Measurements from ENCODE around the gene SH3D19.

The SH3D19 gene, protein sequence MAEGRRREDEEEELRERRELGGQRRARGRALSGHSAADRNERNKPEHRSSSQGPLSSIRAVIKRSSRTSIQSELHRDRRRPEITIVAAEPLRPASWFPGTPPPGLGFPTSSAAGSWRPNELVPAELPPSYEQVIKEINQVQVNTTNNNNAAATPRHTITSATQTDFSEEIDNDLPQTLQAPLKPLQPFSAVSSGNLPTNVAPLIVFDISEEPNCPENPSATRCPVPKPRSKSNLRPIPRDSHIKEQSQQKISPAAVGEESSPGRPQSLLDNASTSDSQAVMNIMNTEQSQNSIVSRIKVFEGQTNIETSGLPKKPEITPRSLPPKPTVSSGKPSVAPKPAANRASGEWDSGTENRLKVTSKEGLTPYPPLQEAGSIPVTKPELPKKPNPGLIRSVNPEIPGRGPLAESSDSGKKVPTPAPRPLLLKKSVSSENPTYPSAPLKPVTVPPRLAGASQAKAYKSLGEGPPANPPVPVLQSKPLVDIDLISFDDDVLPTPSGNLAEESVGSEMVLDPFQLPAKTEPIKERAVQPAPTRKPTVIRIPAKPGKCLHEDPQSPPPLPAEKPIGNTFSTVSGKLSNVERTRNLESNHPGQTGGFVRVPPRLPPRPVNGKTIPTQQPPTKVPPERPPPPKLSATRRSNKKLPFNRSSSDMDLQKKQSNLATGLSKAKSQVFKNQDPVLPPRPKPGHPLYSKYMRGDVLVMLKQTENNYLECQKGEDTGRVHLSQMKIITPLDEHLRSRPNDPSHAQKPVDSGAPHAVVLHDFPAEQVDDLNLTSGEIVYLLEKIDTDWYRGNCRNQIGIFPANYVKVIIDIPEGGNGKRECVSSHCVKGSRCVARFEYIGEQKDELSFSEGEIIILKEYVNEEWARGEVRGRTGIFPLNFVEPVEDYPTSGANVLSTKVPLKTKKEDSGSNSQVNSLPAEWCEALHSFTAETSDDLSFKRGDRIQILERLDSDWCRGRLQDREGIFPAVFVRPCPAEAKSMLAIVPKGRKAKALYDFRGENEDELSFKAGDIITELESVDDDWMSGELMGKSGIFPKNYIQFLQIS

DNA sequence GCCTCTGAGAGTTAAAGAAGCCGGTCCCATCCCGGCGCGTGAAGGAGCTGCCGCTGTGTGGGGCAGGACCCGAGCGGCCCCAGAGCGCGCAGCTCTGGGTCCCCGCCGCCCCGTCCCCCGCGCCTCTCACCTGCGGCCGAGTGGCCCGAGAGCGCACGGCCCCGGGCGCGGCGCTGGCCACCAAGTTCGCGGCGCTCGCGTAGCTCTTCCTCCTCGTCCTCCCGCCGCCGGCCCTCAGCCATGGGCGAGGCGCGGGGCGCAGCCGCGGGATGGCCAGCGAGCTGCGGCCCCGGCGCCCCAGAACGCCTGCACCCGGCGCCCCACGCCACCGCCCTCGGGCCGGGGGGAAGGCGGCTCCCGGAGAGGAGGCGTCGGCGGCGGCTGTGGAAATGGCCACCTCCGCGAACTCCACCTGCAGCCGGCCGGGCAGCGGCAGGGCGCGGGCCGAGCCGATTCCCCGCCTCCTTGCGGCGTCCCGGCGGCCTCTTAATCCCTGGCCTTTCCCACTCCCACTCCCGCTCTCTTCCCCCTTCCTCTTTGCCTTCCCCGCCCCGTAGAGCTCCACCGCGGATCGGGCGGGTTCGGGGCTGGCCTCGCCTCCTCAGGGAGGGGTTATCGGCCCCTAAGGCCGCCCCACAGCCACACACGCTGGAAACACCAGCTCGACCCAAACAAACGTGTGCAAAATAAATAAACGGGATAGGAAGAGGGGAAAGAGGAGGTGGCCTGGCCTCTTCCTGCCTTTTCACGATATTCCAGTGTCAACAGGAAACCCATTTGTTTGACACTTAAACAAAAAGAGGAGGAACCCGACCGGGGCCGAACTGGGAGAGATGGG lies at the start of gene SH3D19:
Gene SH3D19, minus strand, starts transcription at position 495 of the 838 bp plus-strand sequence. Its CDS starts 253 bp downstream, at position 242.
- peak in 1 of 2 donors; percentile 1 for DNase-seq (ENCODE audit: low read depth in 2 of 2)

GRCh38 chr4:151362404-151363164 lies 37.2 kb upstream of the SH3D19 start:
- DNase-seq (ENCODE audit: low read depth in 2 of 2) = peak; percentile 64 to 75

DNA sequence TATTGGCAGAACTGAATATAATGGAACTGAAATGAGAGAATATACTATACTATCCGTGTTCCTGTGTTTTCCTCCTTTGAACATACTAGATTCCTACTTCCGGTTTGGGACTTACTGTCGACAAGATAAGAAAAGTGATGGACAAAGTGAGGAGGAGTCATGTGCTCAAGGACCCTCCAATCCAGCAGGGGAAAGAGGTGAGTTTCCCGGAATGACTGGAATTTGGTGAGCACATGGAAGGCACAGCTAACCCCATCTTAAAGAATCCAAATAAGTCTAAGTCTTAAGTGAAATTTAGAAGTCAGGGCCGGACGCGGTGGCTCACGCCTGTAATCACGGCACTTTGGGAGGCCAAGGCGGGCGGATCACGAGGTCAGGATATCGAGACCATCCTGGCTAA lies 36.6 kb upstream of the SH3D19 start:
- no peak for DNase-seq (ENCODE audit: low read depth in 2 of 2)

DNA sequence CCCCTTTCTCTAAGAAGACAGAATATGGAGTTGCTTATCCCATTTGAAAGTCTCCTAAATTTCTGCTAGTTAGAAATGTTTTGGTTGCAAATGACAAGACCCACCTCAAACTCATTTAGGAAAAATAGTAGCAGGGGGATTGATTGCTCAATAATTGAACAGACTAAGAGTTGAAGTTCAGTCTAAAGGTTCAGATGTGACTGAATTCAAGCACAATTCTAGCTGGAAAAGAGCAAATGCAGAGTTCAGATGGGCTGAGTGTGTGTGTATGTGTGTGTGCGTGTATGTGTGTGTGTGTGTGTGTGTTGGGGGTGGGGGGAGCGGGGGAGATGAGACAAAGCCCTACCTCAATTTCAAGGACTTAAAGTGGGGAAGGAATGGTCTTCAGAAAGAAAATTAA lies 35.7 kb upstream of the SH3D19 start:
- no peak for DNase-seq (ENCODE audit: low read depth in 2 of 2)

- no peak for DNase-seq (ENCODE audit: low read depth in 2 of 2)
Observed at GRCh38 chr4:151359576-151359975, 34.2 kb upstream of the SH3D19 start.

DNA sequence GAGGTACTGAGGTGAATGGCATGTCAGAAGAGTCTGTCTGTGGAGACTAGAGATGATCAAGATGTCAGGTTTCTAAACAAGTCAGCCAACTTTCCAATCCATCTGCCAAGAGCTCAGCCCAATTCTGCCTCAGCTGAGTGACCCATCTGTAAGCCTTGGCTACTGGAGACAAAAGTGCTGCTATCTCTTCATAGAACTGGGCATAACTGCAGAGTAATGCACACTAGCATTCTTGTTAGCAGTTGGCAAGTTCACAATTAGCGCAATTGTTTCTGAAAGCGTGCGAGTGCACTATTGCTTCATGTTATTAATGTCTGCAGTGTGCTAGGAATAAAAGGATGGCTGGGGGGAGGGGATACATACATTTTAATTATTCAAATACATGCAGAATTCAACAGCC lies 32.9 kb upstream of the SH3D19 start:
- DNase-seq (ENCODE audit: low read depth in 2 of 2) = no peak

DNA sequence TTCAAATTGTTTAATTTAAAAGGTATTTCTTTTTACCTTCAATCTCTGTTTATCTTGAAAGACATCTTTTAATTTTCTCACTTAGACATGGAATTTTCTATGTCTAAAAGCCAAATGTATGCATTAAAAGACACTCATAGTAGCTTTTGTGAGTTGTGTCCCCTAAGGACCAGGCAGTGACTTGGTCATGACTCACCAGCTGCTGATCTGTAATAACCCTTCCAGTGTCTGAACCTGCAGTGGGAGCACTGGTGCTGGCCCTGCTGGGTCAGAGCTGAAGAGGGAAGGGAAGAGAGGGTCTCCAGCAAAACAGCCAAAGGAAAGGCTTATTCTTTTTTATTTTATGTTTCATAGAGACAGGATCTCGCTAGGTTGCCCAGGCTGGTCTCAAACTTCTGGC lies 31.1 kb upstream of the SH3D19 start:
- no peak for DNase-seq (ENCODE audit: low read depth in 2 of 2)

GRCh38 chr4:151355155-151355554 lies 29.8 kb upstream of the SH3D19 start:
- DNase-seq (ENCODE audit: low read depth in 2 of 2) = no peak

GRCh38 chr4:151347490-151348235 lies 22.3 kb upstream of the SH3D19 start:
- DNase-seq (ENCODE audit: low read depth in 2 of 2) = no peak

DNA sequence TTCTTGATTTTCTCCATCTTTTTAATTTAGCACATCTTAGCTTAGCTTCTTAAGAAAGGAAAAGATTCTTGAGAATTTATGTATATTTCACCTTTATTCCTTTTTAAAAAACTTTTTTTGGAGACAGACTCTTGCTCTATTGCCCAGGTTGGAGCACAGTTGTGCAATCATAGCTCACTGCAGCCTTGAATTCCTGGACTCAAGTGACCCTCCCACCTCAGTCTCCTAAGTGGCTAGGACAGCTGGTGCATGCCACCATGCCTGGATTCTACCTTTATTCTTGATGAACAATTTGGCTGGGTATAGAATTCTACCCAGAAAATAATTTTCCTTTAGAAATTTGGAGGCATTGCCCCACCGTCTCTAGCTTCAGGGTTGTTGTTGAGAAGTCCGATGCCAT lies 19.5 kb upstream of the SH3D19 start:
- DNase-seq (ENCODE audit: low read depth in 2 of 2) = no peak

DNA sequence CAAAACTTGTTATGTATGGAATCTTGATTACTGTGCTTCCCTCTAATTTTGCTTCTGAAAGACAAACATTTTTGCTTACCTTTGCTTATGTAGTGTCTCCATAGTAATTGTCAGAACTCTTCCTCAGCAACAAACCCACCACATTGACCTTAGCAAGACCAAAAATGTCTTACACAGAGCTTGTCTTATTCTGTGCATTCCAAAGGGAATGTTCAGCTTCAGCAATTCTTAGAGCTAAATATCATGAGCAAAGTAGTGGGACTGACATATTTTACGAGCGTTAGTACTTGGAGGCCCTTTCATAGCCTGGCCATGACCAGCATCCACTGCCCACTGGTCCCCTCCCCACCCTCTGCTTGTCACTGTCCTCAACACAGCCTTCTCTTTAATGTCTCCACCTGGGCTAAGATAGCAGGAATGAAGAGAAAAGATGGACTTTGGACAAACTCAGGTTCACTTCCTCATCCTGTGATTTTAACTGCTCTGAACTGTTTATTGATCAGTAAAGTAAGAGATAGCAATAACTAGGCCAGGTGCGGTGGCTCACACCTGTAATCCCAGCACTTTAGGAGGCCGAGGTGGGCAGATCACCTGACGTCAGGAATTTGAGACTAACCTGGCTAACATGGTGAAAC lies 15.5 kb upstream of the SH3D19 start:
- no peak for DNase-seq (ENCODE audit: low read depth in 2 of 2)

GRCh38 chr4:151339467-151339866 lies 14.1 kb upstream of the SH3D19 start:
- no peak for DNase-seq (ENCODE audit: low read depth in 2 of 2)

GRCh38 chr4:151331276-151332042 lies 6.1 kb upstream of the SH3D19 start:
- no peak for DNase-seq (ENCODE audit: low read depth in 2 of 2)

- no peak for DNase-seq (ENCODE audit: low read depth in 2 of 2)
Observed at GRCh38 chr4:151329217-151330007, 4.0 kb upstream of the SH3D19 start.

DNA sequence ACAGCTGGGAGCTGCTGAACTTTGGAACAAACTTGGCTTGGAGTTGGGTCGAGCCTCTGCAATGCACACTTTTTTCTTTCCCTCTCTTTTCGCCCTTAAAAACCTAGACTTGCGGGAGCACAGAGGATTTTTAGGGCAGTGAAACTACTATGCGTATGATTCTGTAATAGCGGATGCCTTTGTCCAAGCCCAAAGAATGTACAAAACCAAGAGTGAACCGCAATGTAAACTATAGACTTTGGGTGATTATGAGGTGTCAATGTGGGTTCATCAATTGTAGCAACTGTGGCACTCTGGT lies 493 bp upstream of the SH3D19 start:
- no peak for DNase-seq (ENCODE audit: low read depth in 2 of 2)

DNA sequence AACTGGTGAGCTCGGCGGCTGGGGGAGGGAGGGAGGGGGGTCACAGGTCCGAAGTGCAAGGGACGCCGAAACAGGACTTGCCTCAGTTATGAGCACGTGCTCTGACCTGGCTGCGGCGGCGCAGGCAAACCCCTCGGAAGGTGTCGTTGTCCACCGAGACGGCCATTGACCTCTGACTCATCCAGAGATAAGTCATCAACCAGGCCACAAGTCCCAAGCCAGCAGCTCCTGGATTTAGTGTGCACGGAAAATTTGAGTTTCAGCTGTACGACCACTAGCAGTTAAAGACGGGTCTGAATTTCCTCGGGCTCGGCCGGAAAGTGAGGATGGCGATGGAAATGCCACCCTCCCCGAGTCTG lies 674 bp downstream of the SH3D19 start:
- no peak for DNase-seq (ENCODE audit: low read depth in 2 of 2)

DNA sequence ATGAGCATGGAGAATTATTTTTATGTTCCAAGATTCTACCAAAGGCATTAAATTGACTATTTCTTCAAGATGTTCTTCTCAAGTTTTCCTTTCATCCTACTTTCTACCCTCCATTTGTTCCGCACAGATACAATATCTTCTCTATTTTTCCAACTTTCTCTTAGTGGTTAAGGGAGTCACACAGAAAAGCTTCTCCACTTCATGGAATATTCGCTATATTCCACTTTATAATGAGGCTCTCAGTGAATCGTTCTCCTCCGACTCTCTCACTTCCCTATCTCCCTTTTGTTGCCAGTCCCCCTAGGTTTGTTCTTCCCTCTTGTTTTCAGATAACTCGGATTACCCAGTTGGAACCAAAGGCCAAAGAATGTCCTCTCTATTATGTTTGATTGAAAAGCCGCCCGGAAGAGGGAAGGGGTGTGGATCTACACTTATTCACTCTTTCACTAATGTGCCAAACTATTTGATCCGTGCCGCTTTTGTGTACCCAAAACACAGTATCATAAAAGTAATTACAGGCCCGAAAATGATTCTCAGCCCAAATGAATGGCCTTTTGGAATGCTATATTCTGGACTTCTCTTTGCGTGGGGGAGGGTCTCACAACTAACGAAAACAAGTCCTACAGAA lies 1.2 kb downstream of the SH3D19 start:
- DNase-seq (ENCODE audit: low read depth in 2 of 2) = no peak

- DNase-seq (ENCODE audit: low read depth in 2 of 2) = no peak
Observed at GRCh38 chr4:151323667-151324066, 1.7 kb downstream of the SH3D19 start.
